Measurements from ENCODE around the gene ABCF2. TPM values are rescaled to one million over a fixed set of nuclear protein-coding genes. Genes with fewer than 3 reads are reported as not detected.

ABCF2 gene
- total and polyA plus RNA-seq, 2 of the 4 experiments (the other 2 are of a cell fraction): 46.2 to 103 TPM

DNA sequence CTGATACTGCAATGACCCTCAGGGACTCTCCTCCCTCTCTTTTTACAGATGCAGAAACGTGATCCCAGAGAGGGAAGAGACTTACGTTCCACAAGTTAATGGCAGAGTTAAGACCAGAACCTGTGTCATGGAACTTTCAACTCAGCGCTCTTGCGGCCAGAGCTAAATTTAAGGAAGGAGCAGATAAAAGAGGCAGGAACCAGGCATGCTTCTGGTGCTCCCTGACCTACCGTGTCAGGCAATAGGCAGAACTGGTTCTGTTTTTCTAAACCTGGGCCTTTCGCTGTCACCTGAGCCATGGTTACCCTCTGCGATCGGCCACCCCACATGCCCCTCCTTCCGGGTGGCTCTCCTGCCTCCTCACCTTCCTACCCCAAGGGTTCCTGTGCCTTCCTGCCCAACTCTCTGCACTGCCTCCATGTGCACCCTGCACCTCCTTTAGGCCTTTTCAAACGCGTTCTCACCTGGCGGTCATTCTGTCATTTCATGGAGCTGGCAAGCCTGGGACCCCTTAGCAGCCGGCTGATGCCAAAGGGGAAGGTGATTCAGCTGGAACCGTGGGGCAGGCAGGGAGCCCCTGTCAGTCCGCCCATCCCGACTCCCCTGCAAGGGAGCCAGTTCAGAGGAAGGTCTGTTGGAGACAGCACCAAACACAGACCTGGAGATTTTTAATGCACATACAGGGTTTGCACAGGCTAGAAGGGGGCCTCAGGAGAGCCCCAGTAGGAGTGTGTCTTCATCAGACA lies 51.8 kb downstream of the ABCF2 start:
- H3K4me1 ChIP-seq (ENCODE audit: control insufficient read depth, insufficient read depth, low read length): no peaks in the 10 kb centered on the region
- H2AK9ac ChIP-seq (replicated peaks; ENCODE audit: low read depth, low read length, poor library complexity): no peak overlapping the region
- no peak overlapping the region for H3K56ac ChIP-seq (ENCODE audit: extremely low read depth, insufficient read depth, low read length)
- H2BK20ac ChIP-seq (ENCODE audit: low read depth, low read length): no peak overlapping the region
- H3K9me3 ChIP-seq (ENCODE audit: control insufficient read depth, insufficient read depth, low read length): no peaks in the 10 kb centered on the region; the same call in 1 of the 2 replicates
- no TSS peak for BruUV-seq (replicated peaks)
- in situ Hi-C loops (cut with MboI; ENCODE audit: low sequenced_read_pairs): no loop called here
- H4K91ac ChIP-seq (ENCODE audit: insufficient read depth, low read depth, low read length): no peak overlapping the region
- no peak overlapping the region for H2AFZ ChIP-seq (replicated peaks; ENCODE audit: low read length, poor library complexity)
- 89% methylated on average over 8 of the region's 16 CpGs; no CpG with 5 or more reads in 1 of the 2 experiments for WGBS, 2 experiments (ENCODE audit: extremely low coverage in 2 of 2, insufficient read length in 1 of 2)
- DNase-seq (no peak), ATAC-seq (ENCODE audit: low read depth) (no peak)
- H3K27ac ChIP-seq (ENCODE audit: insufficient read depth, low read length): no peak overlapping the region
- dilution Hi-C loops (cut with HindIII; ENCODE audit: low sequenced_read_pairs, unreplicated experiment): no loop called here
- H2BK15ac ChIP-seq (ENCODE audit: low read depth, low read length): no peak overlapping the region
- H3K36me3 ChIP-seq (ENCODE audit: control insufficient read depth, insufficient read depth, low read length): no peaks in the 10 kb centered on the region
- no peak overlapping the region for H4K5ac ChIP-seq (ENCODE audit: low read depth, low read length)
- H2BK120ac ChIP-seq (ENCODE audit: low read depth, low read length): no peak overlapping the region
- peaks cover 57% of the 10 kb centered on the region for H3K27me3 ChIP-seq (ENCODE audit: control insufficient read depth, insufficient read depth, low read length)
- no peak overlapping the region for H3K18ac ChIP-seq (ENCODE audit: low read depth, low read length)
- CTCF ChIA-PET: no interaction called here
- no peaks in the 10 kb centered on the region; the same call in 1 of the 2 replicates for H4K20me1 ChIP-seq (ENCODE audit: insufficient read depth, low read length)
- no peak overlapping the region for H2AK5ac ChIP-seq (ENCODE audit: low read depth, low read length)
- TF ChIP-seq MXI1 (IDR thresholded peaks at IDR 0.05; ENCODE audit: borderline replicate concordance, low read depth, low read length) (no peak), BHLHE40 (IDR thresholded peaks at IDR 0.05; ENCODE audit: low read depth, low read length) (no peak), MAFK (IDR thresholded peaks at IDR 0.05; ENCODE audit: low read depth, low read length) (no peak), NFE2L2 (IDR thresholded peaks at IDR 0.05; ENCODE audit: low read depth, low read length) (no peak), SMC3 (IDR thresholded peaks at IDR 0.05; ENCODE audit: low read depth, low read length) (no peak), POLR2A (IDR thresholded peaks at IDR 0.05; ENCODE audit: low read depth, low read length) (no peak)
- TF ChIP-seq, protein P1, sequence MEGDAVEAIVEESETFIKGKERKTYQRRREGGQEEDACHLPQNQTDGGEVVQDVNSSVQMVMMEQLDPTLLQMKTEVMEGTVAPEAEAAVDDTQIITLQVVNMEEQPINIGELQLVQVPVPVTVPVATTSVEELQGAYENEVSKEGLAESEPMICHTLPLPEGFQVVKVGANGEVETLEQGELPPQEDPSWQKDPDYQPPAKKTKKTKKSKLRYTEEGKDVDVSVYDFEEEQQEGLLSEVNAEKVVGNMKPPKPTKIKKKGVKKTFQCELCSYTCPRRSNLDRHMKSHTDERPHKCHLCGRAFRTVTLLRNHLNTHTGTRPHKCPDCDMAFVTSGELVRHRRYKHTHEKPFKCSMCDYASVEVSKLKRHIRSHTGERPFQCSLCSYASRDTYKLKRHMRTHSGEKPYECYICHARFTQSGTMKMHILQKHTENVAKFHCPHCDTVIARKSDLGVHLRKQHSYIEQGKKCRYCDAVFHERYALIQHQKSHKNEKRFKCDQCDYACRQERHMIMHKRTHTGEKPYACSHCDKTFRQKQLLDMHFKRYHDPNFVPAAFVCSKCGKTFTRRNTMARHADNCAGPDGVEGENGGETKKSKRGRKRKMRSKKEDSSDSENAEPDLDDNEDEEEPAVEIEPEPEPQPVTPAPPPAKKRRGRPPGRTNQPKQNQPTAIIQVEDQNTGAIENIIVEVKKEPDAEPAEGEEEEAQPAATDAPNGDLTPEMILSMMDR (conservative IDR thresholded peaks at IDR 0.05; ENCODE audit: low read depth, low read length): no peak
- H2BK5ac ChIP-seq (ENCODE audit: low read depth, low read length, poor library complexity, severe bottlenecking): no peak overlapping the region
- no peak overlapping the region for H3K4me3 ChIP-seq (ENCODE audit: insufficient read depth, low read depth, low read length)
- no peak overlapping the region for H3K9ac ChIP-seq (ENCODE audit: low read depth, low read length)
- no peaks in the 10 kb centered on the region for H3K9me1 ChIP-seq (ENCODE audit: insufficient read depth, low read length)
- no peak overlapping the region for H3K4me2 ChIP-seq (ENCODE audit: low read depth, low read length)
- H3K4ac ChIP-seq (ENCODE audit: low read depth, low read length): no peak overlapping the region
- no peak overlapping the region for H4K8ac ChIP-seq (ENCODE audit: low read depth in 2 of 2, low read length in 2 of 2)
- no peaks in the 10 kb centered on the region for H3K79me1 ChIP-seq (ENCODE audit: low read depth in 1 of 2, low read length in 2 of 2)
- intact Hi-C loops (cut with micrococcal nuclease): no loop called here
- POLR2A ChIA-PET (ENCODE audit: unreplicated experiment): no interaction called here
- no peak overlapping the region for H3K23ac ChIP-seq (ENCODE audit: low read depth, low read length)
- no peak overlapping the region for H3K14ac ChIP-seq (replicated peaks; ENCODE audit: low read depth, low read length)

All from IMR-90 (cell line).